Measurements from ENCODE around the gene PTPN20. TPM values are rescaled to one million over a fixed set of nuclear protein-coding genes. Genes with fewer than 3 reads are reported as not detected.
"Not testable (repeated sequence)": the region's sequence is repeated elsewhere in the genome, so short reads cannot be mapped to it uniquely, and the experiment has no call there.

Gene PTPN20, protein sequence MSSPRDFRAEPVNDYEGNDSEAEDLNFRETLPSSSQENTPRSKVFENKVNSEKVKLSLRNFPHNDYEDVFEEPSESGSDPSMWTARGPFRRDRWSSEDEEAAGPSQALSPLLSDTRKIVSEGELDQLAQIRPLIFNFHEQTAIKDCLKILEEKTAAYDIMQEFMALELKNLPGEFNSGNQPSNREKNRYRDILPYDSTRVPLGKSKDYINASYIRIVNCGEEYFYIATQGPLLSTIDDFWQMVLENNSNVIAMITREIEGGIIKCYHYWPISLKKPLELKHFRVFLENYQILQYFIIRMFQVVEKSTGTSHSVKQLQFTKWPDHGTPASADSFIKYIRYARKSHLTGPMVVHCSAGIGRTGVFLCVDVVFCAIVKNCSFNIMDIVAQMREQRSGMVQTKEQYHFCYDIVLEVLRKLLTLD
- 10 to 100 TPM in 1 of 5 donors, 1 to 10 TPM in 2, not detected in 2; 1.7 to 15.2 (median 2.8) TPM for total RNA-seq
- 1 to 10 TPM in 1 of 3 donors, under 1 TPM in 2; 0.37 to 1.4 (median 0.46) TPM for polyA plus RNA-seq
- long read RNA-seq, donor 1, result 0 reads
- long read RNA-seq, donor 2, result 0 reads
- long read RNA-seq, donor 3, result 0 reads
- long read RNA-seq, donor 4, result 0 reads
- long read RNA-seq, donor 5, result 0 reads
- long read RNA-seq, donor 6, result 0 reads
- long read RNA-seq, donor 7, result 0 reads
- long read RNA-seq, donor 8, result 0 reads
- long read RNA-seq, donor 9, result 0 reads
- long read RNA-seq, donor 10, result 0 reads

GRCh38 chr10:46911144-46911876 lies at the start of gene PTPN20:
Gene PTPN20, plus strand, starts transcription at chr10:46911428. Its CDS starts 21,072 bp downstream, at chr10:46932500.
- H3K4me3 ChIP-seq, result peak within 1 kb of the TSS in 1 of 4 donors; percentile 24
- 9 to 38% (median 14%) methylated on average over 18 to 22 of the region's 50 CpGs; no CpG with 5 or more reads in 1 of the 5 donors for WGBS, 5 donors
- H3K4me1 ChIP-seq; H3K36me3 ChIP-seq; H3K27me3 ChIP-seq; H3K27ac ChIP-seq; H3K9me3 ChIP-seq; intact Hi-C loops (cut with DNase I; ENCODE audit: low total_unique reads): not testable (repeated sequence)
- DNase-seq, result peak; percentile 40 to 54

DNA sequence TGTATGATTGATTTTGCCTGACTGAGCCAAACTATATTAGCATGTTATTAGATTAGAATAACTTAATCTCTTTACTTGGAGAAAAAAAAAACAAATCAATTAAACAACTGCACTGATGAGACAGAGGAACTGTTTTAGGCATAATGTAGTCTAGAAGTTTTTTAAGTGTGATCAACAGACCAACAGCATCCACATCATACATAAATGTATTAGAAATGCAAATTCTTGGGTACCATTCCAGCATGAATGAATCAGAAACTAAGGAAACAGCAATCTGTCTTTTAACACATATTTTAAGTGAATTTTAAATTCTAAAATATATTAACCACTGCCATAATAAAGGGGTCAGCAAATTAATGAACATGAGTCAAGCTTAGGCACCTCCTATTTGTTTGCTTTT lies 41.5 kb upstream of the PTPN20 start:
- H3K27me3 ChIP-seq; intact Hi-C loops (cut with DNase I; ENCODE audit: low total_unique reads); H3K9me3 ChIP-seq; H3K4me3 ChIP-seq; H3K27ac ChIP-seq; DNase-seq; H3K4me1 ChIP-seq; H3K36me3 ChIP-seq: not testable (repeated sequence)

GRCh38 chr10:46871583-46871982 lies 39.6 kb upstream of the PTPN20 start:
- H3K9me3 ChIP-seq; H3K36me3 ChIP-seq; H3K4me3 ChIP-seq; H3K4me1 ChIP-seq; DNase-seq; H3K27ac ChIP-seq; H3K27me3 ChIP-seq; intact Hi-C loops (cut with DNase I; ENCODE audit: low total_unique reads): not testable (repeated sequence)
- WGBS, 5 donors, result 86 to 94% (median 90%) methylated on average over 3 to 4 of the region's 4 CpGs

GRCh38 chr10:46875304-46875703 lies 35.9 kb upstream of the PTPN20 start:
- H3K4me1 ChIP-seq; DNase-seq; intact Hi-C loops (cut with DNase I; ENCODE audit: low total_unique reads); H3K4me3 ChIP-seq; H3K27ac ChIP-seq; H3K27me3 ChIP-seq; H3K9me3 ChIP-seq; H3K36me3 ChIP-seq: not testable (repeated sequence)
- WGBS, 5 donors, result 79 to 89% (median 83%) methylated on average over 2 to 4 of the region's 6 CpGs

DNA sequence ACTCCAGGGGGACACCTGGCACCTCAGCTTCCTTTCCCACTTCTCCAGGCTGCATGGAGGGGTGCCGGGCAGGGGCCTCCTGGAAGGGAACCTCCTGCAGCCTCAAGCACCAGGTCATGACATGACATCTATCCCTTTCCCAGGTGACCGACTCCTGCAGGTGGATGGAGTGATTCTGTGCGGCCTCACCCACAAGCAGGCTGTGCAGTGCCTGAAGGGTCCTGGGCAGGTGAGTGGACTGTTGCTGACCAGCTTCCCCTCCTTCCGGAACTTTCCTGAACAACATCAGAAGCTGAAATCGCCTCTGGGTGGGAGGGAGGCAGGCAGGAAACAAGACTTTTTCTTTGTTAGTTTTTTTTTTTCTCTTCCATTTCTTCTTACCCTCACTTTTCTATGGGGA lies 34.5 kb upstream of the PTPN20 start:
- H3K4me1 ChIP-seq; H3K4me3 ChIP-seq; H3K27ac ChIP-seq; H3K9me3 ChIP-seq; H3K36me3 ChIP-seq; DNase-seq; intact Hi-C loops (cut with DNase I; ENCODE audit: low total_unique reads); H3K27me3 ChIP-seq: not testable (repeated sequence)
- WGBS, 5 donors, result 88 to 93% (median 90%) methylated on average over 3 to 4 of the region's 5 CpGs

GRCh38 chr10:46878761-46879160 lies 32.5 kb upstream of the PTPN20 start:
- intact Hi-C loops (cut with DNase I; ENCODE audit: low total_unique reads), result not testable (repeated sequence)
- WGBS, 5 donors, result 38 to 66% (median 52%) methylated on average over 7 of the region's 7 CpGs

DNA sequence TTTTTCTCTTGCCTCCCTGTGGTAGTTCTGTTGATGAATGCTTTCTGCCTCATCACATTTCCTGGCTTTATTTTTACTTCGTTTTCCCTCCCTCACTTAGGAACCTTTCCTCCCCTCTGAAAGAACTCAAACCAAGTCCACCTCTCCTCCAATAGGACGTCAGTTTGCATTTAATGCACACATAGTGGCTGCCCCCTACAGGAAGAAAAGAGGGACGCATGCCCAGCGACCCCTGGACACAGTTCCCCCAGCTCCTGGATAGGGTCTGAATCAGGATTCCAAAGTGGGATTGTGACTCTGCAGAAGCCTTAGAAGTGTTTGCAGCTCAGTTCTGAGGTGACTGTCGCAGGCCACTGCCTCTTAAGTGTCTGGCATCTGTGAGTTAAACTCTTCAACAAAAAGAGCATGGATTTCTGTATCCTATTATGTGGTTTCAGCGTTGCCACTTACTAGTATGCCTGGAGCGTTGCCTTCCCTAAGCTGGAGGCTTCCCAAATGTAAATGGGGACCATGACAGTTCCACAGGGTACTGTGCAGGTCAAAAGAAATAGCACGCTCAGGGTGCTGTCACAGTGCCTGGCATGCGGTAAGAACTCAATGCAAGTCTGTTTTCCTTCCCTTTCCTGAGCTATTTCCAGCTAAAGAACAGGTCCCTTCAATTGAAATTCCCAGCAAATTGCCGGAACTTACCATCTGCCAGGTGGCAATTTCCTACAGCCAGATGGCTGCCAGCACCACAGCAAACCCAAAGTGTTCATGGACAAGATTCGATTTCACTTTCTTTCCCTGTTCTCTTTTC lies 20.2 kb upstream of the PTPN20 start:
- H3K9me3 ChIP-seq; H3K4me3 ChIP-seq; H3K27me3 ChIP-seq; intact Hi-C loops (cut with DNase I; ENCODE audit: low total_unique reads); H3K27ac ChIP-seq; H3K36me3 ChIP-seq; H3K4me1 ChIP-seq; DNase-seq: not testable (repeated sequence)
- 58 to 89% (median 67%) methylated on average over 2 to 9 of the region's 11 CpGs for WGBS, 5 donors

More at GRCh38 chr10:46878761-46879160, 32.5 kb upstream of the PTPN20 start:
- DNase-seq, result peak in 1 of 2 donors; percentile 20
- not testable (repeated sequence) for H3K27me3 ChIP-seq, H3K9me3 ChIP-seq, H3K27ac ChIP-seq, H3K36me3 ChIP-seq, H3K4me1 ChIP-seq, H3K4me3 ChIP-seq

DNA sequence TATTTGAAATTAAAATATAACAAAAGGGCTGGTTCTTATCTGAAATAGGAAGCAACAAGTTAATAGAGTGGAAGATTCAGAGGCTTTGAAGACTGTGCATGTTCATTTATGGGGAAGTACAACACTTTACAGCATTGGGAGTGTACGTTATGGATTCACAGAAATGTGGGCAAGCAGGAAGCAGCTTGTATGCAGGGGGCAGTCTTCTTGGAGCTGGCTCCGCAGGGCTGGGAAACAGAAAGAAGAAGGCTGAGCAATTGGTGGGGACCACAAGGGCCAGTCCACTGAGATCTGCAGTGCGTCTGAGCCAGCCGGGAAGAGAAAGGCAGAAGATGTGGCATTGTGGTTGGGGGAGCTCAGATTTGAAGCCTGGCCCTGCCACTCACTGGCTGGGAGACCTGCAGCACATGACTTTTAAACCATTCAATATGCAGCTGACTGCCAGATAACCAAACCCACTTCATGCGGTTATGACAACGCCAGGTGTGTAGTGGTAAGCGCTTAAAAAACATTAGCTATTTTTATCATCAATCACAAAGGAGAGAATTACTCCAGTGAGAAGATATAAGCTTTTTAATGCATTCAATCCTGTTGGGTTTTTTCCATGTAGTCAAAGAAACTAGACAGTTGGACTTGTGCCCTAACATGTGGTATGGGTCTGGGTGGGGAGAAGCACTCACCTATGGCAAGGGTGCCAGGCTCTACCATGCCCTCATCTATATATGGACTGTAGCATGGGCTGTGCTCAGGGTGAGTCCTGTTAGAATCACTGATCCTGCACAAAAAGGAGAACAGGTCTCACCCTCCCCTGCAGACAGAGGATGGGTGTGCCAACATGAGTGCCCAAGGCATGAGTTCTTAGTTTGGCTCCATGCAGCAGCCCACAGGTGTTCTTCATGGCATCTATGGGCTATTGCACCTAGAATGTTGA lies 14.2 kb upstream of the PTPN20 start:
- H3K36me3 ChIP-seq; H3K27me3 ChIP-seq; H3K9me3 ChIP-seq; H3K27ac ChIP-seq; H3K4me1 ChIP-seq; intact Hi-C loops (cut with DNase I; ENCODE audit: low total_unique reads); H3K4me3 ChIP-seq; DNase-seq: not testable (repeated sequence)
- 57 to 81% (median 70%) methylated on average over 5 to 7 of the region's 7 CpGs for WGBS, 5 donors

DNA sequence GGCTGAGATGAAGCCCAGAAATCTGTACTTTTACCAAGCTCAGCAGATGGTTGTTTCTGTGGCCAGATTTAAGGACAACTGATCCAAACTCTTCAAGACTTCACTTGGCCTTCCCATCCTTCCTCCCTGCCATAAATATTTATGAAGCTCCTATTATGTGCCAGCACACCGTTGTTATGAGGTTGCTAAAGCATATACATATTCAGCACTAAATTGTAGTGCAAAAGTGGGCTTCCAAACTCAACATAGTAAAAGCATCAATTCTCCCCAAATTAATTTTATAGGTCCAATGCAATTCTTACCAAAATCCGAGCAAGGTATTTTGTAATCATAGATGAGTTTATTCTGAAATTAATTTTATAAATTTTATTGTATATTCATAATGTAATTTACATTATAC lies 10.0 kb upstream of the PTPN20 start:
- H3K9me3 ChIP-seq; H3K4me1 ChIP-seq; H3K36me3 ChIP-seq; intact Hi-C loops (cut with DNase I; ENCODE audit: low total_unique reads); H3K27ac ChIP-seq; DNase-seq; H3K27me3 ChIP-seq; H3K4me3 ChIP-seq: not testable (repeated sequence)
- 28 to 76% (median 37%) methylated on average over 2 of the region's 2 CpGs for WGBS, 5 donors

GRCh38 chr10:46903874-46904273 lies 7.4 kb upstream of the PTPN20 start:
- H3K36me3 ChIP-seq; intact Hi-C loops (cut with DNase I; ENCODE audit: low total_unique reads); H3K4me3 ChIP-seq; H3K4me1 ChIP-seq; H3K27ac ChIP-seq; H3K27me3 ChIP-seq; H3K9me3 ChIP-seq; DNase-seq: not testable (repeated sequence)
- WGBS, 5 donors, result 70 to 80% (median 79%) methylated on average over 2 of the region's 5 CpGs; no CpG with 5 or more reads in 2 of the 5 donors
